NT2/D1 (cell line): ENCODE data around the gene NT5DC3.

Source experiments
- DNase-seq: peaks from one replicate; pipeline ENCODE4 v3.0.0-alpha.2; 2011; ENCODE audit warnings: low read depth, low spot score
- H3K27me3 ChIP-seq: 2 replicates; pipeline ENCODE4 v1.6.0; 2011; ENCODE audit warnings: mild to moderate bottlenecking; ENCODE audit not compliant: insufficient read length, insufficient read depth
- H3K36me3 ChIP-seq: 2 replicates; pipeline ENCODE4 v1.6.1; 2011; ENCODE audit warnings: mild to moderate bottlenecking, low read length, mixed read lengths; ENCODE audit not compliant: insufficient read depth, insufficient read length
- H3K4me1 ChIP-seq: 2 replicates; pipeline ENCODE4 v1.5.1; 2011; ENCODE audit not compliant: insufficient read depth, insufficient read length
- H3K4me3 ChIP-seq: 2 replicates; pipeline ENCODE4 v1.5.1; 2011; ENCODE audit warnings: low read depth; ENCODE audit not compliant: insufficient read length
- H3K9ac ChIP-seq: 2 replicates; pipeline ENCODE4 v1.6.0; 2011; ENCODE audit warnings: low read depth; ENCODE audit not compliant: insufficient read length
- H3K9me3 ChIP-seq: 2 replicates; pipeline ENCODE4 v1.5.1; 2011; ENCODE audit warnings: mild to moderate bottlenecking, low read length; ENCODE audit not compliant: insufficient read depth
- SUZ12 ChIP-seq: IDR thresholded peaks from 2 replicates; pipeline ENCODE4 v1.6.1; 2011; ENCODE audit not compliant: insufficient read length, insufficient read depth; ENCODE audit errors: extremely low read depth
- YY1 ChIP-seq: IDR thresholded peaks from 2 replicates; pipeline ENCODE4 v1.6.1; 2011; ENCODE audit not compliant: insufficient read length, insufficient read depth
- ZNF274 ChIP-seq: IDR thresholded peaks from 2 replicates; pipeline ENCODE4 v1.6.1; 2011; ENCODE audit warnings: mild to moderate bottlenecking, low read depth, low read length

NT5DC3 gene

DNA sequence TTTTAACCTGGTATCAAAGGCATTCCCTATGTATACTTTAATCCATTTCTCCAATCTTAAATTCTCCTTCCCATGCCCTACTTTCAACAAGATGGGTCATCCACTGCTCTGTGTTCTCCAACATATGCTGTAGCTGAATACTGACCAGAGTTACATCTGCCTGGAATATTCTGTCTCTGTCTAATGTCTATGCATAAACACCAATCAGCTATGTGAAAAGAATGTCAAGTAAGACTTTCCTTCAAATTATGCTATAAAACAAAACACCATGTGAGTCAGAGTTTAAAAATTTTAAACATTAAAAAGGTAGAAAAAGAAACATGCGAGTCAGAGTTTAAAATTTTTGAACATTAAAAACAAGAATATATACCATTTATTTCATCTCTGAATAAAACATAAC, 19.3 kb downstream of the NT5DC3 start:
- Histone ChIP-seq H3K27me3 (no peaks in the 10 kb centered on the region), H3K9me3 (peaks cover 13% of the 10 kb centered on the region), H3K36me3 (peaks cover 10% of the 10 kb centered on the region), H3K9ac (no peak overlapping the region), H3K4me3 (no peak overlapping the region), H3K4me1 (no peaks in the 10 kb centered on the region)
- no peak for TF ChIP-seq ZNF274
- no peak for DNase-seq

DNA sequence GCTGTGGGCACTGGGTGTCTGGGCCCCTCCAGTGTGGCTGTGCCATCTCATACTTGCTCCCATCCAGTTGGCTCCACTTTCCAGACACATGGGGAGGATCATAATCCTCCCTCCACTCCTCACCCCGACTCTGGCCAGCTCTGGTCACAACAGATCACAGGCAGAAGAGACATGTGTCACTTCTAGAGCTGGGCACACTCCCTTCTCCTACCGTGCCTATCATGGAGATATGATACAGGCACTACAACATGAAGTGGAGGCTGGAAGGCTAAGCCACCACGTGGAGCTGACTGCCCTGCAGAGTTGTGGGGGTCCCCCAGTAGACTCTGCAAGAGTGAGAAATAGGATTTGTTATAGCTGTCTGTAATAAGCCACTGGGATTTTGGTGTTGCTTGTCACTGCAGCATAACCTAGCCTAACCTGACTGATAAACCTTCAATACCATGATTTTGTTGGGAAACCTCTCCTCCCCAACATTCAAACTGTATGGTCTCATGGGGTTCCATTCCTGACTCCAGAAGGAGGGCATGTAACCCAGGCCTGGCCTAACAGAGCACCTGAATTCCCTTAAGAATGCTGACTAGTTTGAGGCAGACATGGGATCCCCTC, 20.0 kb downstream of the NT5DC3 start:
- Histone ChIP-seq H3K27me3 (no peaks in the 10 kb centered on the region), H3K36me3 (peaks cover 12% of the 10 kb centered on the region), H3K9ac (no peak overlapping the region), H3K4me3 (no peak overlapping the region), H3K9me3 (peaks cover 13% of the 10 kb centered on the region), H3K4me1 (no peaks in the 10 kb centered on the region)
- DNase-seq: no peak
- TF ChIP-seq SUZ12 (no peak), ZNF274 (no peak), YY1 (no peak)

DNA sequence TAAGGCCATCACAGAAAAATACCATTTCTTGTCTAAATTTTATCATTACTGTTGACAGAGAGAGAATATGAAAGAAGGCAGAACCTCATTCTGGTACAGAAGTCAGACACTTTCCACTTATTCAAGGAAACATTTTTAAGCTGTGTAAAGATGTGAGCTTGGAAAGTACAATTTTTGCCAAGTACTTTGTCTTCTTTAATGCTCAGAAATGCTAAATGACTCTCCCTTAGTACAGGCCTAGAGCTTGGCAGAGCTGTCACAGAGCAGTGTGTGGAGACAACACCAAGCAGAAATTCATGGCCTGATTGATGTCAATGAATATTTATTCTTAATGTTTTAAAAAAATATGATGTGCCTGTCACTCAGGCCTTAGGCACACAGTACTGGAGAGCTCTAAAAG, 20.7 kb downstream of the NT5DC3 start:
- H3K9ac ChIP-seq: no peak overlapping the region
- H3K4me3 ChIP-seq: no peak overlapping the region
- H3K9me3 ChIP-seq: peaks cover 13% of the 10 kb centered on the region
- H3K4me1 ChIP-seq: no peaks in the 10 kb centered on the region
- no peak for DNase-seq
- H3K36me3 ChIP-seq: peaks cover 13% of the 10 kb centered on the region
- no peak for TF ChIP-seq ZNF274
- no peak for TF ChIP-seq SUZ12
- TF ChIP-seq YY1: no peak
- H3K27me3 ChIP-seq: no peaks in the 10 kb centered on the region

DNA sequence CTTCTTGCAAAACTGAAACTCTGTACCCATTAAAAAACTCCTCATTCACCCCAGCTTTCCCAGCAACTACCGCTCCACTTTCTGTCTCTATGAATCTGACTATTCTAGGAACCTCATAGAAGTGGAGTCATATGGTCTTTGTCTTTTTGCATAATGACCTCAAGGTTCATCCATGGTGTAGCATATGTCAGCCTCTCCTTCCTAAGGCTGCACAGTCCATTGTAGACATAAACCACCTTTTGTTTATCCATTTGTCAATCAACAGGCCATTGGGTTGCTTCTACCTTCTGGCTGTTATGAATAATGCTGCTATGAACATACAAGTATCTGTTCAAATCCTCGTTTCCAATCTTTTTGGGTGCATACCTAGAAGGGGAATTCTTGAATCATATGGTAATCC, 21.1 kb downstream of the NT5DC3 start:
- H3K4me1 ChIP-seq: no peaks in the 10 kb centered on the region
- H3K36me3 ChIP-seq: peaks cover 13% of the 10 kb centered on the region
- no peak for TF ChIP-seq SUZ12
- TF ChIP-seq YY1: no peak
- TF ChIP-seq ZNF274: no peak
- H3K9me3 ChIP-seq: peaks cover 13% of the 10 kb centered on the region
- H3K9ac ChIP-seq: no peak overlapping the region
- H3K27me3 ChIP-seq: no peaks in the 10 kb centered on the region
- no peak for DNase-seq
- no peak overlapping the region for H3K4me3 ChIP-seq

DNA sequence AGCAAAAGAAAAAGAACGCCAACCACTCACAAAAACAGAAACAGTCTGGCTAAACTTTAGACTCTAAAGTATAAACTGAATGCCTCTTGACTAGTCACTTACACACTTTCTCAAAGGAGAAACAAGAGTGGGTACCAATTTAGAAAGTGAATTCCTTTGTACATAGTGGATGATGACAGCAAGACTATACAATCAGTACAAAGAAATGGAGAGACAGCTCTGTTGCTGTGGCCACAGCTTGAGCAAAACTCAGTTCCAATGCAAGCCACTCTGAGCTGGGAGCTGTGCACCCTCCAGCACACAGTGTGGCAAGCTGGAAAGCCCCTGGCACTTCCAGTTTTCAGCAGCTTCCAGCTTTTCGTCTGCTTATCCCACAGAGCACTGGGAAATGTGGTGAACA, 21.7 kb downstream of the NT5DC3 start:
- TF ChIP-seq ZNF274: no peak
- TF ChIP-seq YY1: no peak
- TF ChIP-seq SUZ12: no peak
- Histone ChIP-seq H3K9me3 (peaks cover 13% of the 10 kb centered on the region), H3K36me3 (peaks cover 19% of the 10 kb centered on the region), H3K9ac (no peak overlapping the region), H3K4me1 (no peaks in the 10 kb centered on the region), H3K27me3 (no peaks in the 10 kb centered on the region), H3K4me3 (no peak overlapping the region)
- no peak for DNase-seq

DNA sequence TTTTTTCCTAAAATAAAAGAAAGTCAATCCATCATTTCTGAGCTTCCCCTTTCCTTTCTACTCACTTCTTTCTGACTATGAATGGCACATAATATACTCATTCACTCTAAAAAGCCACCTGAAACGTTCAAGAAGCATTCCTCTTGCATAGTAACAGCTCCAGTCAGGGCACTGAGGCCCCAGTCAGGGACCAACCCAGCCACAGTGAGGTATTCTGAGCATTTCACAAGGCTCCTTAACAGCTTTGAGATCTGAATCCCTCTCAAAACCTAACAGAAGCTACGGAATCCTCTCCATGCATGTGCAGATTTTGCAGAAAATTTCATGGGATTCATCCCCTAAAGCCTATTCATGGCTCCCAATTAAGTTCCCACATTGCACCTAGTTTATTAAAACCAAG, 23.2 kb downstream of the NT5DC3 start:
- Histone ChIP-seq H3K9ac (no peak overlapping the region), H3K36me3 (peaks cover 34% of the 10 kb centered on the region), H3K27me3 (no peaks in the 10 kb centered on the region), H3K4me1 (no peaks in the 10 kb centered on the region), H3K4me3 (no peak overlapping the region), H3K9me3 (peaks cover 13% of the 10 kb centered on the region)
- DNase-seq: no peak
- TF ChIP-seq YY1 (no peak), SUZ12 (no peak), ZNF274 (no peak)

DNA sequence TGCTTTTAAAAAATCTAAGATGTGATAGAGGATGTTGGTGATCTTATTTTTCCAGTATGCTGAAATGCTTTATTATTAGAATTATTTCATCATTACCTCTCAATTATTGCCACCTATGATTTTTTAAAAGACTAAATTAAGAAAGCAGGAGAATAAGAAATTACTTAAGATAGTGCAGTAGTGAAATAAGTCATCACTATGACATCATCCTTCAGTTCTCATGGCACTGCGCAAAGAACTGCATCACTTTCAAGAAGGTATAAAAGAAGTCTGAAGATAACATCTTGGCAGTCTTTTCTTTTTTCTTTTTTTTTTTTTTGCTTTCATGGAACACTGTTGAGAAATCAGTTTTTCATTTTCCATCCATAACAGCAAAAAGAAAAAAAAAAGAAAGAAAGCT, 24.4 kb downstream of the NT5DC3 start:
- H3K9me3 ChIP-seq: peaks cover 11% of the 10 kb centered on the region

More for the DNA sequence above, 24.4 kb downstream of the NT5DC3 start:
- H3K36me3 ChIP-seq: peaks cover 39% of the 10 kb centered on the region
- DNase-seq: no peak
- H3K9ac ChIP-seq: no peak overlapping the region
- TF ChIP-seq YY1: no peak
- TF ChIP-seq ZNF274: no peak
- TF ChIP-seq SUZ12: no peak
- no peaks in the 10 kb centered on the region for H3K27me3 ChIP-seq
- no peaks in the 10 kb centered on the region for H3K4me1 ChIP-seq
- H3K4me3 ChIP-seq: no peak overlapping the region
